ENCODE results near the gene LDB2.

LDB2 gene

GRCh38 chr4:16785793-16786527 lies 112.5 kb downstream of the LDB2 start:
- DNase-seq, result no peak
- TF ChIP-seq GATA1 (IDR thresholded peaks at IDR 0.05; ENCODE audit: low read depth, low read length) (no peak), POLR2A (IDR thresholded peaks at IDR 0.05; ENCODE audit: low read length) (no peak)

DNA sequence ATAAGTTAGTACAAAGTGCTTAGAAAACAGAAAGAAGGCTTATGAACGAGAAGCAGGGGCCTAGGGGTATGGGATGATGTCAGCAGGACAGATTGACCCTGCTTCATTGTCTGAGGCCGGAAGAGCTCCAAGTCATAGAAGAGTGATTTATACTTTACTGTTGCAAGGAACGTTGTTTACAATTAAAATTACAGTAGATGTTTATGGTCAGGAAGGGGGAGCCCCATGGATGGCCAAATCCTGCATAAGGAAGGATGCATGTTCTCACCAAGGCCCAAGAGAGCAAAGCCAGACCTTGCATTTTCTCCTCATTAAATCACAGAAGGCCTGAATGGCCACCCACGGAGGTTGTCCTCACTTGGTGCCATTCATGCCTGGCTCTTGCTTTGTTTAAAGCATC lies 115.3 kb downstream of the LDB2 start:
- no peak for TF ChIP-seq GATA1 (IDR thresholded peaks at IDR 0.05; ENCODE audit: low read depth, low read length)
- DNase-seq, result no peak

DNA sequence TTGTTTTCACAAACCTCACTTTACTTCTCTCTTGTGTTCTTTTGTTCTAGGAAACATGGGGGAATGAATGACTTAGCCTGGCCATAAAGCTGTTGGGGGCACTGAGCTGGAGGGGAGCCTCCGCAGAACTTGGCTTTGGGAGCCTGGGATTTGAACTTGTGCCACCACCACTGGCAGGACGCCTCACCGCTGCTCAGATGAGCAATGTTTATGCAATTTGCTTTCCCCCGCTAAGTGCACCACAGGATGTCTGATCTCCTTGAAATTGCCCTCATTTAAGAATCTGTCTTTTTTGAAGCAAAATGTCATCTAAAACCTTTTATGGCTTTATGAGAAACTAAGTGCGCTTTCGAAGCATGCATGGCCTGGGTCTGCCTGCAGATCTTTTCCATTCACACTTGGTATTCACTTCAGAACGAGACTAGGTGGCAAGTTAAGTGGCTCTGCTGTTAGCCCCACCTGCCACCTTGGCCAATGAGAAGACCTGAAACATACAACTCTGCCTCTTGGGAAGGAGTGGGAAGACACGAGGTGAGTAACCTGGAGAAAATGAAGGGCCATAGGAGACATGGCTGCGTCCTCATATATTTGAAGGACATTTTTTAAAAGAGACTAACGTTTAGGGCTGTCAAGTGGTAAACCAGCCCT lies 119.3 kb downstream of the LDB2 start:
- no peak for DNase-seq
- TF ChIP-seq POLR2A (IDR thresholded peaks at IDR 0.05; ENCODE audit: low read length) (no peak), GATA1 (IDR thresholded peaks at IDR 0.05; ENCODE audit: low read depth, low read length) (no peak)

- TF ChIP-seq GATA1 (IDR thresholded peaks at IDR 0.05; ENCODE audit: low read depth, low read length), result no peak
- TF ChIP-seq POLR2A (IDR thresholded peaks at IDR 0.05; ENCODE audit: low read length), result no peak
- no peak for DNase-seq
These were observed 120.7 kb downstream of the LDB2 start for GRCh38 chr4:16777726-16778125.

GRCh38 chr4:16775411-16776154 lies 122.9 kb downstream of the LDB2 start:
- TF ChIP-seq POLR2A (IDR thresholded peaks at IDR 0.05; ENCODE audit: low read length), result no peak
- TF ChIP-seq GATA1 (IDR thresholded peaks at IDR 0.05; ENCODE audit: low read depth, low read length), result no peak
- DNase-seq, result no peak

DNA sequence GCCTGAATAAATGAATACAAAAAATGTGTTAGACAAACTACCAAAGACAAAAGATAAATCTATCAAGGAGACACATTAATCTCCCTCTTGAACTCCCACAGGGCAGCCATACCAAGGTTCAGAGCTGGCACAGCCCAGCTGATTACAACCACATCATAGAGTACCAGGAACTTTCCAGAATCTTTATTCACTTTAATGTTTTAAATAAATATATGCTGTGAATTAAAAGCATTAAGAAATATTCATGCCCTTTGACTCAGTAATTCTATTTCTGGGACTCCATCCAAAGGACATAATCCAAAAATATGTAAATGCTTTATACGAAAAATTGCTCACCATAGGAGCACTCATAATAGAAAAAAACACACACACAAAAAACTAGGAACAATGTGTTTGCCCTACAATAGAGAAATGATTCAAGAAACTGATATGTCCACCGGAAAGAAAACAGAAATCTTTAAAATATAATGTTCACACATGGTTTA lies 126.0 kb downstream of the LDB2 start:
- TF ChIP-seq GATA1 (IDR thresholded peaks at IDR 0.05; ENCODE audit: low read depth, low read length) (no peak), POLR2A (IDR thresholded peaks at IDR 0.05; ENCODE audit: low read length) (no peak)
- no peak for DNase-seq

GRCh38 chr4:16770710-16771285 lies 127.6 kb downstream of the LDB2 start:
- TF ChIP-seq POLR2A (IDR thresholded peaks at IDR 0.05; ENCODE audit: low read length) (no peak), GATA1 (IDR thresholded peaks at IDR 0.05; ENCODE audit: low read depth, low read length) (no peak)
- no peak for DNase-seq

DNA sequence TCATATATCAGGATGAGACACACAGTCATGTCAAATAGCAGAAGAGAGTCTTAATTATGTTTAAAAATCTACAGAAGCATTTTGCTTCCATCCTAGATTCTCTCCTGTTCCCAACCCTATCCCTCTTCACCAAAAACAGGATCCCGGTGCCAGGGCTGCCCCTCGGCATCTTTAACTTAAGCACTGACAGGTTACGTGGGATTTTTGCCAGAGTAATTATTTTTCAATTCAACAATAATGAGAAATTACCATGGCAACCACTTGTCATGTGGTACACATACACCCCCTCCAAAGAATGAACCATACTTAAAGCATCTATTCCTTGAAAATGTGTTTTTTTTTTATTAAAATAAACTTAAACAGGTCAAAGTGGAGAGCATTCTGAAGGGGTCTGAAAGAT lies 130.6 kb downstream of the LDB2 start:
- TF ChIP-seq POLR2A (IDR thresholded peaks at IDR 0.05; ENCODE audit: low read length) (no peak), GATA1 (IDR thresholded peaks at IDR 0.05; ENCODE audit: low read depth, low read length) (no peak)
- no peak for DNase-seq

DNA sequence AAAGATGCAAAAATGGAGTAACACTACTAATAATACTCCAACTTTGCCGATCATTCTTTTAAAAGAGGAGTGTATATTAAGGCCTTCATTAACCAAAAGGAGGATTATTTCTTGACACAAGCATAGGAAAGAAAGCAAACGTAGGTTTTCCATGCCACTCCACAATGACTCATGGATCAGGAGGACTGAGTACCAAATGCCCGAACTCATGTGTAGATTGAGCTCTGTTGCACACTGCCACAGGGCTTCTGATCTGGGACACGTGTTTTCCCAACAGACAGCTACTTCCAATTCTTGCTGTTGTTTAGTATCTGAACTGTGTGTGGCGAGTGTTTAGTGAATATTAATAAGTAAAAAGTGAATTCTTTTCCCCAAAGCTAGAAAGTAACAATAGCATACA lies 131.2 kb downstream of the LDB2 start:
- no peak for DNase-seq
- TF ChIP-seq POLR2A (IDR thresholded peaks at IDR 0.05; ENCODE audit: low read length) (no peak), GATA1 (IDR thresholded peaks at IDR 0.05; ENCODE audit: low read depth, low read length) (no peak)

DNA sequence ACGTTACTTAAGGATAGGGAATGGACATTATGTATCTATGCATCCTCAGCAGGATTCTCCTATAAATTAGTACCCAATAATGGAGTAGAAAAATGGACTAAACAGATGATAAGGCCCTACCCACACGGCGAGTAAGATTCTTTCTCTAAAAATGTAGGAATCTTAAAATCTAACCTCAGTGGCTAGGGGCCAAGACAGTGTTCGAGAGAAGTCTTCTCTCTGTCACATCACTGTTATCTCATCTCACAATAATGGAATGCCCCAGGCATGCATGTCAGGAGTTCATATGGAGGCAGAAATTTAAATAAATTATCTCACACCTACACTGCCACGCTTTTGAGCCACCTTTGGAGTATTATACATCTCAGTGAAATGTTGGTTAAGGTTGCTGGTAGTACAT lies 132.9 kb downstream of the LDB2 start:
- TF ChIP-seq GATA1 (IDR thresholded peaks at IDR 0.05; ENCODE audit: low read depth, low read length) (no peak), POLR2A (IDR thresholded peaks at IDR 0.05; ENCODE audit: low read length) (no peak)
- DNase-seq, result no peak

DNA sequence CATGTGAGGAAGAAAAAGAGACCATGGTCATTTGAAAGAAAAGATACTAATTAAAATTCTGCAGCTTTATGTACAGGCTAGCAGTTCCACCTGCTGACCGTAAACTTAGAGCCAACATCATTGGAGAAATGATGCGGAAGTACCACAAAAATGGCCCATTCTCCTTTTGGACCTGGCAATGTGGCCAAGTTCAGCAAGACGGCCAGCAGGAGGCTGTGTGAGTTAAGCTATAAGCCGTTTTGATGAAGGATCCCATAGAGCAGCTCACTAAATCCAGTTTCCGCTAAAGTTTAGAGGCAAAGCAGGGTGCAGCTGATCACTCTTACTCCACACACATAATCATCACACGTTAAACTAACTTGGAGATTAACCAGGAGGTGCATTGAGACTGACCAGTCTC lies 133.8 kb downstream of the LDB2 start:
- DNase-seq, result peak in 1 of 2 experiments; percentile 2
- TF ChIP-seq GATA1 (IDR thresholded peaks at IDR 0.05; ENCODE audit: low read depth, low read length) (no peak), POLR2A (IDR thresholded peaks at IDR 0.05; ENCODE audit: low read length) (no peak)

- TF ChIP-seq GATA1 (IDR thresholded peaks at IDR 0.05; ENCODE audit: low read depth, low read length) (no peak), POLR2A (IDR thresholded peaks at IDR 0.05; ENCODE audit: low read length) (no peak)
- DNase-seq, result no peak
These were observed 137.7 kb downstream of the LDB2 start for GRCh38 chr4:16760617-16761363.

- DNase-seq, result no peak
- TF ChIP-seq GATA1 (IDR thresholded peaks at IDR 0.05; ENCODE audit: low read depth, low read length) (no peak), POLR2A (IDR thresholded peaks at IDR 0.05; ENCODE audit: low read length) (no peak)
These were observed 138.4 kb downstream of the LDB2 start for GRCh38 chr4:16759931-16760582.

Measured in erythroblast (primary cell).